Neural crest cell (in vitro differentiated cells): ENCODE data around the gene TNFRSF18. TPM values are rescaled to one million over a fixed set of nuclear protein-coding genes. Genes with fewer than 3 reads are reported as not detected.

ENCODE experiments used
- DNase-seq: peaks from one replicate; pipeline ENCODE4 v3.0.0; 2021; ENCODE audit warnings: low read depth, mixed read lengths, low spot score
- H3K27ac Mint-ChIP-seq: one replicate; pipeline ENCODE4 v1.8.0; 2021; ENCODE audit warnings: mild to moderate bottlenecking, mixed read lengths; ENCODE audit not compliant: unreplicated experiment
- H3K27me3 Mint-ChIP-seq: 2 replicates; pipeline ENCODE4 v1.8.0; 2021; ENCODE audit warnings: low read depth, mild to moderate bottlenecking, mixed read lengths
- H3K36me3 Mint-ChIP-seq: 2 replicates; pipeline ENCODE4 v1.8.0; 2021; ENCODE audit warnings: low read depth, mild to moderate bottlenecking, mixed read lengths
- H3K4me1 Mint-ChIP-seq: 2 replicates; pipeline ENCODE4 v1.8.0; 2021; ENCODE audit warnings: mixed read lengths
- H3K4me3 Mint-ChIP-seq: one replicate; pipeline ENCODE4 v1.8.0; 2021; ENCODE audit warnings: mild to moderate bottlenecking, mixed read lengths
- H3K9me3 Mint-ChIP-seq: 2 replicates; pipeline ENCODE4 v1.8.0; 2021; ENCODE audit warnings: mixed read lengths
- CTCF ChIP-seq: fragments of 200-600 bp; sonication (generic); conservative IDR thresholded peaks from 2 replicates; pipeline ENCODE4 v1.5.0; 2021; ENCODE audit warnings: antibody characterized with exemption, mild to moderate bottlenecking
- total RNA-seq: library from RNA; stranded (reverse); gene quantifications from 2 replicates; pipeline ENCODE4 v1.2.1, GENCODE V29; 2021

Gene TNFRSF18
- total RNA-seq, 1 donor from 2014 or later: not detected

- Mint-ChIP-seq H3K9me3 (no peaks in the 10 kb centered on the region), H3K36me3 (no peaks in the 10 kb centered on the region), H3K27ac (peak overlapping the region; percentile 75), H3K27me3 (peaks cover 16% of the 10 kb centered on the region), H3K4me3 (no peak overlapping the region), H3K4me1 (peaks cover 11% of the 10 kb centered on the region)
- DNase-seq: no peak
- TF ChIP-seq CTCF: no peak
These were observed 35.9 kb downstream of the TNFRSF18 start for GRCh38 chr1:1170215-1171091.

- no peaks in the 10 kb centered on the region for H3K9me3 Mint-ChIP-seq
- H3K4me1 Mint-ChIP-seq: peaks cover 12% of the 10 kb centered on the region
- H3K36me3 Mint-ChIP-seq: no peaks in the 10 kb centered on the region
- DNase-seq: no peak
- H3K27me3 Mint-ChIP-seq: peaks cover 17% of the 10 kb centered on the region
- no peak overlapping the region for H3K4me3 Mint-ChIP-seq
- H3K27ac Mint-ChIP-seq: no peak overlapping the region
- no peak for TF ChIP-seq CTCF
These were observed 36.8 kb downstream of the TNFRSF18 start for GRCh38 chr1:1169429-1170214.

GRCh38 chr1:1168451-1169411 lies 37.7 kb downstream of the TNFRSF18 start:
- Mint-ChIP-seq H3K4me3 (no peak overlapping the region), H3K27me3 (peaks cover 20% of the 10 kb centered on the region), H3K9me3 (no peaks in the 10 kb centered on the region), H3K36me3 (no peaks in the 10 kb centered on the region), H3K27ac (no peak overlapping the region), H3K4me1 (peaks cover 16% of the 10 kb centered on the region)
- TF ChIP-seq CTCF: no peak
- DNase-seq: no peak

GRCh38 chr1:1167841-1168450 lies 38.4 kb downstream of the TNFRSF18 start:
- no peak for DNase-seq
- TF ChIP-seq CTCF: no peak
- Mint-ChIP-seq H3K9me3 (no peaks in the 10 kb centered on the region), H3K4me3 (no peak overlapping the region), H3K27ac (no peak overlapping the region), H3K27me3 (peaks cover 24% of the 10 kb centered on the region), H3K4me1 (peaks cover 16% of the 10 kb centered on the region), H3K36me3 (no peaks in the 10 kb centered on the region)

GRCh38 chr1:1167398-1167821 lies 39.0 kb downstream of the TNFRSF18 start:
- no peak for TF ChIP-seq CTCF
- Mint-ChIP-seq H3K36me3 (no peaks in the 10 kb centered on the region), H3K27ac (no peak overlapping the region), H3K4me3 (no peak overlapping the region), H3K4me1 (peaks cover 16% of the 10 kb centered on the region), H3K27me3 (peaks cover 27% of the 10 kb centered on the region), H3K9me3 (no peaks in the 10 kb centered on the region)
- no peak for DNase-seq
